NCI-H82 (cell line): ENCODE results near the gene CELSR1.

Source experiments
- DNase-seq: peaks from one replicate; lab custom pipeline; 2025; lab: John Stamatoyannopoulos, UW

CELSR1 gene

DNA sequence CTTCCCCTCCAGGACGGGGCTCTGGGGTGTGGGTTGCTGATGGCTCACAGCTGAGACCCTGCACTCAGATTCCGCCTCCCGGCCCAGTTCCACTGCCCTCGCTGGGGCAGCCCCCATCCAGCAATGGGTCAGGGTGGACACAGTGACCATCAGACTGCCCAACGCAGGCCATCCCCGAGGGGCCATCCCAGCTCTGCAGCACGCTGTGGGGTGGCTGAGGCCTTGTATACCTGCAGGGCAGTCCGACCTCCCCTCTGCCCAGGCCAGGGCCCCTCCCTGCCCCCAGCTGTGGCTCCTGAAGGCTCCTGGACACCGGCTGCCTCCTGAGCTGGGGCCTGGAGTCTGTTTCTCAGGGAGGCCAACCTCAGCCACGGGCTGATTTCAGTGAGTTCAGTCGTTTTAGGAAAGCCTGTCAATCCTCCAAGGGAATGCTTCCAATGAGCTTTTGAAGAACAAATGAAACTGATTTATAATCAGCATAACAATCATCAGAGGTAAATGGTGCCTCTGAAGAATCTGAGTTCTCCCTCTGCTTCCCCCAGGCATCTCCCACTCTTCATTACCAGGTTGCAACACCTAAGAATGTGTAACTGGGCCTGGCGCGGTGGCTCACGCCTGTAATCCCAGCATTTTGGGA, 95.1 kb downstream of the CELSR1 start:
- no peak for DNase-seq

DNA sequence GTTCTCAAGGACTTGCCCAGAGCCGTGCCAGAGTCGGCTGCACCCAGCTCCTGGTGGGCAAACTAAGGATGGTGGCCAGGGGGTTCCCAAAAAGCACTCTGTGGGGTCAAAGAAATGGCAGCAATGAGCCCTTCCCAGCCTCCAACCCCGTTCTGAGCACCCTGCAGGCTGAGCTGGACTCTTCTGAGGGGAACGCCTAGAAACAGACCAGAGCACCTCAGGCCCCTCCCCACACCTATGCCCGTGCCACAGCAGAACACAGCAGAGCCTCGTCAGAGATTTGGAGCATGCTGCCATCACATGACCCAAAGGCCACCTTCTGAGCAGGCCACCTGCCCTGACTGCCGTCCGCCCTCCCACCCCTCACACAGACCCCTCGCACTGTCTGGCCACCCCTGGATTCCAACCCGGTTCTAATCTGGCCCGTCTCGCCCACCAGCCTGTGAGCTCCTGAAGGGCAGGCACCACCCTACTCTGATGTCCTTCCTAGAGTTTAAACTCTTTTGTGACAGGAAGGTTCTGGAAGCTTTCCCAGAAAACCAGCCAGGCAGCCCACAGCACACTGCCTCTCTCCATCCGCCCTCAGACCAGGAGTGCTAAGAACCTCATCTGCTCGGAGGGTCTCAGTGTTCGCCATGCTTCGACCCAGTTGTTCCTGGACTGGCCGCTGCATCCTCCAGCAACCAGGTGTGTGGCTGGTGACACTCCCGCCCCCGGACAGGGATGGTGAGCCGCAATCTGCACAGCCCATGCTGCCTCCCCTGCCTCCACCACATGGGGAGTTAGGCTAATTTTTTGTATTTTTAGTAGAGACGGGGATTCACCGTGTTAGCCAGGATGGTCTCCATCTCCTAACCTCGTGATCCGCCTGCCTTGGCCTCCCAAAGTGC, 97.6 kb downstream of the CELSR1 start:
- DNase-seq, result no peak

DNA sequence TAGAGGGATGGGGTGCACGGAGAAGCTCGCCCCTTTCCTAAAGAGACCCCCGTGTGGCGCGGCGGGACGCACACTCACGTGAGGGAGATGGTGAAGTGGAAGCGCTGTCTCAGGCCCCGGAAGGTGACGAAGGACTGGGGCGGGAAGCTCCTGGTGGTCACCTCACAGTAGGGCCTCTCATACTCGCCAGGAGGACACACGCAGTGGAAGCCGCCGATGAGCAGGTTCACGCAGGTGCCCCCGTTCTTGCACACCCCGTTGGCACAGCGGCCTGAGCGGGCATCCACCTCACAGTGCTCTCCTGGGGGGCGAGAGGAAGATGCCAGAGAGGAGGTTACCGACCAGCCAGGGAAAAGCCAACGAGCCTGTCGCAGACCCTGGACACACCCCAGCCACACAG, 98.3 kb downstream of the CELSR1 start:
- no peak for DNase-seq

DNA sequence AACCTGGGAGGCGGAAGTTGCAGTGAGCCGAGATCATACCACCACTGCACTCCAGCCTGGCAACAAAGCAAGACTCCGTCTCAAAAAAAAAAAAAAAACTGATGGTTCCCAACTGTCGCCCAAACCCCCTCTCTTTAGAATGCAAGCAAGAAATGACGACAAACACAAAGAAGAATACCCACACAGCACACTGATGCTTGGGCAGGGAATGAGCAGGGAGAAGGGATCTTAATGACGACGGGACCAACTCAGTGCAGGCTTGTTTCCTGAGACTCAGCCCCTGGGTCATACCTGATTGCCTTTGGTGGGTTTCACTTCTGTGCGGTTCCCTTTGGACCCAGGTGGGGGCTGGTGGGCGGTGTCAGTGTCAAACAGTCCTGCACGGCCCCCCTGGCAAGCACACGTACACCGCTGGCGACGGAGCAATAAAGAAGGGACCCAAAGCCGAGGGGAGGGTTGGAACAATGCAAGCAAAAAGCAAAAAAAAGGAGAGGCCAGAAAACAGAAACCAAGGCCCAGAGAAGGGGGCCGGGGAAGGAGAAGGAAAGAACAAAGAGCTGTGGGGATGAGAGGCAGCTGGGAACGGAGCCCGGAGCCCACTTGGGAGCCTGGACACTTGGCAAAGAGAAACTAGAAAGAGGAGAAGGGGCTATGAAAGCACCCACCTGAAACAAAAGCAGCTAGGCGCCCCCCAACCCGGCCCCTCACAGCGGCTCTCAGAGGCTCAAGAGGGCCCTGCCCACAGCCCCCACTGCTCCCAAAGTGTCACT, 99.6 kb downstream of the CELSR1 start:
- no peak for DNase-seq

DNA sequence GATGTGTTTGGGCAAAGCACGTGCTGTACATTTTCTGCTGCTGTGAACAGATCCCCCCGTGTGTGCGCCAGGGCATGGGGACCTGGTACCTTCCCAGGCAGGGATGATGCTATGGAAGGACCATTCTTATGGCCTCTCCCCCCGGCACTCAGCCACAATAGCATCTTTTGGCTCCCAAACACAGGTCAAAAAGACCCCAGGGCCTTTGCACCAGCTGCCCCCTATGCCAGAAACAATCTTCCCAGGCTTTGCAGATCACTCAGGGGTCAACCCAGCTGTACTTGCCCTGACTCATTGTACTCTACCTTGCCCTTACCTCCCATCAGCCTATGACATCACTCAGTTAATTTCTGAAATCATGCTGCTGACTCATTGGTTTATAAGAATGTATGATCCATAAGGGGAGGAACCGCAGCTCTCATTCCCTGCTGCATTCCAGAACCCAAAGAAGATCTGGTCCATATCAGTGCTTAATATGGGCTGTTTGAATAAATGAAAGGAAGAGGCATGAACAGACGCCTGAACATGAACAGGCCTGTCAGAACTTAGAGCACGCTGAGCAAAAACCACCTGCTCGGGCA, 100.7 kb downstream of the CELSR1 start:
- DNase-seq, result no peak

DNA sequence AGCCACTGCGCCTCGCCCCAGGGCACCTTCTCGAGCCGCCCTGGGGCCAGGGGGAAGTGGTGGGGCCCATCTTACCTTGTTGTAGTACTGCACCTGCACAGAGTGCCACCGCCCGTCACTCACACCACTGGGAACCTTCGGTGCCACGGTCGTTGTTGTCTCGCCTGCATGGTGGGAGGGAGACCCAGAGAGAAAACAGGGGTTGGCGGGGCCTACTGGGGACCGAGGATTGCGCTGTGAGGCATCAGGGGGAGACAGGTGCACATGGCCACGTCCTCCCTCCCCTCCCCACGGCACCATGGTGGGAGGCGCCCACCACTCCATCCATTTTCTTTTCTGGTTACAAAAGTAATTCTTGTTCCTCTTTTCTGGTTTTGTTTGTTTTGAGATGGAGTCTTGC, 104.1 kb downstream of the CELSR1 start:
- no peak for DNase-seq

DNA sequence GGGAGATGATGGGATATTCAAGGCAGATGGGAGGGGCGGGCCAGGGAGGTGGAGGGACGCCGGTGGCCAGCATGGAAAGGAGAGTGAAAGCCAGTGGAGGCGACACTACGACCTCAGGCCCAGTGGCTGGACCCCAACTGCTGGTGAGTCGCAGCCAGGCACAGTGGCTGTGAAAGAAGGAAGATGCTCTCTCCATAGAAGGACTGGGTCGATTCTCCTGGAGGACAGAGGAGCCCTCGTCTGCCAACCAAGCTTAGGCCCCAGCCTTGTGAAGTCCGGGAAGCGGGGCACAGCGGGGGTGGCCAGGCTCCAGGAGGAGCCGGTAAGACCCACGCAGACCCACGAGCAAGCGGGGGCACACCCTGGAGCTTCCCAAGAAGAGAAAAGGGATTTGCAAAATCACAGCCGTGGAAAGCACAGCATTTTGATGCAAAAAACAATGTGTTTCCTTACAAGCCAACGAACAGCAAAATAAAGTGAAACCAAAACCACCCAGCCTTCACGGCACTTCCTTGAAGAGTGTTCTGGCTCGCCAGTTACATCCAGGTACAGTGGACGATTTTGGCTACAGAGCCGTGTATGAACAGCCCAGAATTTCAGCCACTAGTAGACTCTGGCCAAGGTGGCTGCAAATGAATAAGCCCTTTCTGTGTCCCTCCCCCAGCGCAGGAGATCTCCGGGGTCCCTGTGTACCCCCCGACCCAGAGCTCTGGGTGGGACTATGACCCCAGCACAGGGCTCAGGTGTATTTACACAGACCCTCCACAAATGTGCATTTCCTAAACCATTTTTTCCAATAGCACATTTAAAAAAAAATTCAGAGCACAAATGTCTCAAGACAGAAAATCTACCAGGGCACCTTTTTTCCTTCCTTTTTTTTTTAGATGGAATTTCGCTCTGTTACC, 105.0 kb downstream of the CELSR1 start:
- no peak for DNase-seq

DNA sequence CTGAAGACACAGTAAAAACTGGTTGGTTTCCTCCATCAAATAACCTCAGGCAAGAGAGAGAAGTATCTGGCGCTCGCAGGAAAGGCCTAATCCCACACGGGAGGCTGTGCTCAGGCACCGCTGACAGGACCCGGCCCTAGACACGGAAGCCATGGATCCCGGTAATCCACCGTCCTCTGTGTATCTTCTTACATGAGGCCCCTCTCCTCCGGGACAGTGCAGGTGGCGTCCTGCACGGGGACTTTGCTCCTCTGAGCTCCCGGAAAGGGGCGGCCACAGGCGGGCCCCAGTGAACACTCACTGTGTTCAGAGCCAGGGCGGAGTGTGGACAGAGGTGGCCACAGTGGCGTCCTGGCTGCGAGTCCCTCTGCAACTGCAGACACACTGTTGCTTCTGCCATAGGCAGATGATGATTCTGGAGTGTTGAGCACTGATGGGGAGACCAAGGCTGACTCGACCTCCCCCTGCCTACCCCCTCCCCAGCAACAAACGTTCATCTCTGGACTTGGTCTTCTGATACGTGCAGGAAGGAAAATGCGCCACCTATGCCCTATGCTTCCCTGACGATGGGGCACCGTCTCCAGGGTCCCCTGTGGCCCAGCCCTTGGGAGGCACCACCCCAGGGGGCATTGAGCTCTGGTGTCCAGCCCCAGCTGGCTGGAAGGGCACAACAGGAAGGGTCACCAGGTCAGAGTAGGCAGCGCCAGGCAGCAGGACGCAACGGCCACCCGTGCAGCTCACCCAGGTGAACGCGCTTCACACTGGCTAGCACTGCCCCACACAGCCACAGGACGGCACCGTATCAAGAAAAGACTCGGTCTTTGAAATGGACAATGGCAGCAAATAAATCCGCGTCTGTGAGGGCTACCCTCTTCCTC, 106.2 kb downstream of the CELSR1 start:
- DNase-seq, result no peak

DNA sequence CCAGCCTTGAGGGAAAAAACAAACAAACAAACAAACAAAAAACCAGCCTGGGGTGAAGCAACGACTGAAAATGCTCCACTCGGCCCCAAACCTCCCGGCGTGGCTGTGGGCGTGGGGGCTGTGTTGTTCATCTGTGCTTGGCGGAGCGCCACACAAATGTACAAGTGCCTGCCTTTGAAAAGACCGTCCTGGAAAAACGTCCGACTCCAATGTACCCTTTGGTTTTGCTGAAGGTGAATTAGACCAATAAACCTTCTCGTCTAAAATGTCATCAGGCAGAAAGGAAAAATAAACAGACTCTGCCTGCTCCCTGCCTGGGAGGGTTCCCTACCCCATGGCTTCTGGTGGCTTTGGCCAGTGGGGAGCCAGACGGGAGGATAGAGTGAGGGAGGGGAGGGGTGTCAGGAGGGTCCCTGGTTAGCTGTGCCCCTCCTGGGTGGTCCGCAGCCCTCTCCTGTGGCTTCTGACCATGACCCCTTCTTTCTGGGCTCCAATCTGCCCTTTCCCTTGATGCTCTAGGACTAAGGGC, 108.0 kb downstream of the CELSR1 start:
- no peak for DNase-seq

DNA sequence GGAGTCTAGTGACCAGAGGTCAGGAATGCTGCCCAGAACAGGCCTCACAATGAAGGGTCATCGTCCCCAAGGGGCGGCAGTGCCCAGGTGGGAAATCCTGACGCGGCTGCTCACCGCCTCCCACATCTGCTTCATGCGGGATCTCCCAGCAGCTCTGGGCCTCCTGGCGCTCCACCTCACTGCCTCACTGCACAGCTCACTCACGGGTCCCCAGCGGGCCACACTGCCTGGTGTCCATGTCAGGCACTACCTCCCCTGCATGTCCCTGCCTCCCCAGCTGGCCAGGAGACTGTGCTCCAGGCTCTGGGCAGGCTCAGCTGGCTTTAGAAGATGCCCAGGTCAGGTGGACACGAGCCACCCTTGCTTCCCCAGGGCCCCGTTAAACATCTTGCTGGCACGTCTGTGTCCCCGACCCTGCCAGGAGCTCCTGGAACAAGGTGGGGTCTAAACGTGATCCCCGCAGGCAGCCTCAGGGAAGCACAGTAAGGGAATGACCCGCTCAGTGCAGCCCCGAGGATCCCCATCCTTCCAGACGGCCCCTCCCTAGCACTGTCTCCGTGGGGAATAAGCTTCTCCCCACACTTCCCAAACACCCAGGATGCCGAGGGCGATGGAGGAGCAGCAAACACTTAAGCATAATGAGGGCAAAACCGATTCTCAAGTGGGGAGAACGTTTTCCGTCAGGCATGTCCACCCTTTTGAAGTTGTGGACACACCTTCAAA, 108.7 kb downstream of the CELSR1 start:
- DNase-seq, result no peak

DNA sequence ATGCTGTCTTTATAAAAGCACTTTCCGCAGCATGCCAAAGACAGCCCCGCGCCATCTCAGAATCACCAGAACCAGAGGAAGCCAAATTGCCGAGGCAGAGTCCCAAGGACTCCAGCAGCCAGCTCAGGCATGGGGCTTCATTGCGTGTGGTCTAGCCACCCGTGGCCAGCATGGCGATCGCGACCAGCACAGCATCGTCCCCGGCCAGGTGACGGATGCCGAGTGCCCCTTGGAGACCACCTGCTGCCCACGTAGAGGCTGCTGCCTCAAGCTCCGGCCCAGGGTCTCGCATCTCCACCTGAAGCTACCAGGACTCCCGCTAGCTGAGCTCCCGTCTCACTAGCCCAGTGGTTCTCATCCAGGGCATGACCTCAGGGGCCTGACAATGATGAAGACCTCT, 109.2 kb downstream of the CELSR1 start:
- no peak for DNase-seq

DNA sequence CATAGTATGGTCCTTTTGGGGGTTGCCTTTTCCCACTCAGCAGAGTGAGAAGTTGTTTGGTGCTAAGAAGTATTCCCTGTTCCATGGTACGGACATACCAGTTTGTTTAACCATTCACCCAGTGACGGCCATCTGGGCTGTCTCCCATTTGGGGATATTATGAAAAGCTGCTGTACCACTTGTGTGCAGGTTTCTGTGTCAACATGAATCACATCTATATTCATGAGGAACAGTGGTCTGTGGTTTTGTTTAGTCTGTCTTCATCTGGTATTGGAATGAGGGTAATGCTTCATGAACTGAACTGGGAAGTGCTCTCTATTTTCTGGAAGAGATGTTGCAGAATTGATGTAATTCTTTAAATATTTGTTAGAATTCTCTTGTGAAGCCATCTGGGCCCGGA, 112.4 kb downstream of the CELSR1 start:
- no peak for DNase-seq

DNA sequence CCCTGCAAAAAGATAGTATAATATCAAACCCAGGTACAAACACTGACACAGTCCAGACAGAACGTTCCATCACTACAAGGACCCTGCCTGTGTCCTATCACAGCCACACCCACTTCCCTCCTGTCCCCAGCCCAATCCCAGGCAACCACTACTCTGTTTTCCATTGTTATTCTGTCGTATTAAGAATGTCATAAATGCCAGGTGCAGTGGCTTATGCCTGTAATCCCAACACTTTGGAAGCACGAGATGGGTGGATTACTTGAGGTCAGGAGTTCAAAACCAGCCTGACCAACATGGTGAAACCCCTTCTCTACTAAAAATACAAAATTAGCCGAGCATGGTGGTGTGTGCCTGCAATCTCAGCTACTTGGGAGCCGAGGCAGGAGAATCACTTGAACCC, 112.9 kb downstream of the CELSR1 start:
- DNase-seq, result no peak

DNA sequence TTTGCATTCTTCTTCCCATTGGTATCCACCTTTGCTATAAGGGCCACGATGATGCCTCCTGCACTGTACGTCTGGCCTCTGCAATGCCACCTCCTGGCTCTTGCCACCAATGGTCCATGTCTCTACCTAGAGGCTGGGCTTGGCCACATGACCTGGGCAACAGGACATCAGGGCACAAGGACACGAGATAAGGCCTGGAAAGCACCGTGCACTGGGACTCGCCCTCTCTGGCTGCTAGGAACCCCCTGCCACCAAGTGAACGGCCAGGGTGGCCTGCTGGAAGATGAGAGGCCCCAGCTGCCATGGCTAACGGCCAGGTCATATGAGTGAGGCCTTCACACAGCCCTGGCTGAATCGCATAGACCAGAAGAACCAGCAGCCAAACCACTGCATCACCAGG, 114.5 kb downstream of the CELSR1 start:
- DNase-seq, result no peak

DNA sequence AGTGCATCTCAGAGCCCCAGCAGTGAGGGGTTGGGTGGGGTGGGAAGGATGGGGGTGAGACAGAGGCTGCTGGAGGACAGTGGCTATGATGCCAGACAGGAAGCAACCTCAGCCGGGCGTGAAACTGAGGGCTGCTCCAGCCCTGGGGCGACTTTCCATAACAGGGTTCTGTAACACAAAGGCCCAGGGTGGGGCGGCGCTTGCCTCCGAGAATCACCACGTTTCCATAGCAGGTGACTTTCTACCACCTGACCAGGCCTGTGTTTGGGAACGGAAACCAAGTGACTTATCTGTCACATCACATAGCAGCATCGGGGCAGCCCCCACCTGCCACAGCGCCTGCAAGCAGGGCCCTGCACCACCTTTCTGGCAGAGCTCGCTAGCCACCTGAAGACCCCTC, 116.2 kb downstream of the CELSR1 start:
- DNase-seq, result no peak

DNA sequence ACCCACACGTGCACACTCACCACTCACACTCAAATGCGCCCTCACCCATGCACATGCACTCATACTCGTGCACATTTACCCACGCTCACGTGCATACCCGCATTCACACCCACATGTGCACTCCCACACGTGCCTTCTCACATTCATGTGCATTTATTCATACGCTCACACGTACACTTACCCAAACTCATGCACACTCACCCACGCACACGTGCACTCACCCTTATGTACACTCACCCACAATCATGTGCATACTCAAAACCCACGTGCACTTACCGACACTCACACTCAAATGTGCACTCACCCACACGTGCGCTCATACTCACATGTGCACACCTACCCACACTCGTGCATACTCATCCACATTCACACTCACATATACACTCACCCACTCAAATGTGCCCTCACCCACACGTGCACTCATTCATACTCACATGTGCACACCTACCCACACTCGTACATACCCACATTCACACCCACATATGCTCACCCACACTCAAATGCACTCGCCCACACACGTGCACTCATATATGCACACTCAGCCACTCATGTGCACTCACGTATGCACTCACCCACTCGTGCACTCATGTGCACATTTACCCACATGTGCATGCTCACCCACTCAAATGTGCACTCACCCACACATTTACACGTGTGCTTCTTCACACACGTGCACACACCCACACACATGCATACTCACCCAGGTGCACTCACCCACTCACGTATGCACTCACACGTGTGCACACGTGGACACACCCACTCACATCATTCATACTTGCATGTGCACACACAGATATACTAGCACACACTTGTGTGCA, 117.5 kb downstream of the CELSR1 start:
- no peak for DNase-seq

DNA sequence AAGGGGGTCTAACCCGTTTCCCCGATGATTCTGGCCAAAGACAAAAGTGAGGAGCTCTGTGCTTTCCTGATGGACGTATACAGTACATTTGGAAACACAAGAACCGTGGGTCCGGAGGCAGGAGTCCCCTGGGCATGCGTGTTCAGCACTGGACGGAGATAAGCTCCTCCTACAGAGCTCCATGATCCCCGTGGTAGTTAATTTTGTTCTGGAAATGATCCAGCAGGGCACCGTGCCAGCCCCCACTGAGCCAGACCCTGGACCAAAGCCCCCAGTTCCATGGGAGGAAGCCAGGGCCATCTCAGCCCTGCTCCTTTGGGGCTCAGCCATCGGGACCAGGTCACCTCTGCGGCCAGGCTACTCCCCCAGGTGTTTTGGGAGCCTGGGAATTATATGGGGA, 118.6 kb downstream of the CELSR1 start:
- DNase-seq, result no peak

DNA sequence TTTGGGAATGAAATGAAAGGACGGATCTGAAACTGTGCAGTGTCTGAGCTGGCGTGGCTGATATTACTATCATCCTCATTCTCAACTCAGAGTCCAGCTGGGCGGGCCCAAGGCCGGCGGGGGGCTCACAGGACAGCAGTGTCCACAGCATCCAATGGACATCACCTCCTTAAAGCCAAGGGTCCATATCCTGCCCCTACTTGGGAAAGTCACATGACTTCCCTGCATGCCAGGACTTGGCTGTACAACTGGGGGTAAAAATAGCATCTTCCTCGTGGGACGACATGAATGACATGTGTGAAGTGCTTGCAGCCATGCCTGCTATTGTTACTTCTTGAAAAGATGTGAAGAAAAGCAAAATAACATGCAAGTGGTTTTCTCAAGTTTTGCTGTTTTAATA, 119.7 kb downstream of the CELSR1 start:
- no peak for DNase-seq
